ENCODE data around the gene LIPE. TPM values are rescaled to one million over a fixed set of nuclear protein-coding genes. Genes with fewer than 3 reads are reported as not detected.

LIPE gene
- total RNA-seq, 1 experiment from 2014 or later = 2.1 TPM

- H3K4me2 ChIP-seq (ENCODE audit: low read length) = peak overlapping the region; percentile 20; the same call in 1 of the 2 replicates
Measured at GRCh38 chr19:42455621-42456081, 28.5 kb upstream of the LIPE start.

GRCh38 chr19:42455086-42455485 is 27.9 kb upstream of the LIPE start:
- no peak for TF ChIP-seq CTCF (conservative IDR thresholded peaks at IDR 0.05; ENCODE audit: low read depth, low read length)
- TF ChIP-seq EZH2phosphoT487 (IDR thresholded peaks at IDR 0.05; ENCODE audit: borderline replicate concordance, low read length) = no peak
- TF ChIP-seq EZH2 (IDR thresholded peaks at IDR 0.05; ENCODE audit: low read length, unreplicated experiment) = no peak
- Histone ChIP-seq H3F3A (ENCODE audit: low read length, unreplicated experiment) (no peaks in the 10 kb centered on the region), H3K36me3 (ENCODE audit: low read depth, low read length) (no peaks in the 10 kb centered on the region), H3K79me2 (ENCODE audit: low read length) (no peaks in the 10 kb centered on the region), H3K4me2 (ENCODE audit: low read length) (peak overlapping the region; percentile 20; the same call in 1 of the 2 replicates), H3K27me3 (ENCODE audit: low read length) (no peaks in the 10 kb centered on the region), H3K9me2 (replicated peaks; ENCODE audit: low read length) (no peaks in the 10 kb centered on the region), H3K4me1 (ENCODE audit: insufficient read depth, low read length) (peaks cover 27% of the 10 kb centered on the region), H3K27ac (ENCODE audit: low read length) (peak overlapping the region; percentile 69), H3K9ac (ENCODE audit: low read length) (peak overlapping the region; percentile 2; the same call in 1 of the 2 replicates), H4K20me1 (ENCODE audit: low read length) (no peaks in the 10 kb centered on the region), H2AFZ (ENCODE audit: low read length) (no peak overlapping the region), H3K4me3 (ENCODE audit: low read length) (no peak overlapping the region), H3K9me3 (ENCODE audit: low read length) (no peaks in the 10 kb centered on the region)
- ChIA-PET POLR2A (ENCODE audit: unreplicated experiment) (no interaction called here), CTCF (no interaction called here)
- intact Hi-C loops (cut with micrococcal nuclease) = no loop called here
- DNase-seq = no peak
- ATAC-seq = no peak
- BruUV-seq (replicated peaks) = no TSS peak

More at GRCh38 chr19:42455621-42456081, 28.5 kb upstream of the LIPE start:
- peak; percentile 93 for DNase-seq
- Histone ChIP-seq H3K36me3 (ENCODE audit: low read depth, low read length) (no peaks in the 10 kb centered on the region), H3K9me3 (ENCODE audit: low read length) (no peaks in the 10 kb centered on the region), H3F3A (ENCODE audit: low read length, unreplicated experiment) (no peaks in the 10 kb centered on the region), H4K20me1 (ENCODE audit: low read length) (no peaks in the 10 kb centered on the region), H3K4me3 (ENCODE audit: low read length) (no peak overlapping the region), H3K9ac (ENCODE audit: low read length) (no peak overlapping the region), H3K79me2 (ENCODE audit: low read length) (no peaks in the 10 kb centered on the region), H3K4me1 (ENCODE audit: insufficient read depth, low read length) (peaks cover 23% of the 10 kb centered on the region), H2AFZ (ENCODE audit: low read length) (no peak overlapping the region), H3K27ac (ENCODE audit: low read length) (peak overlapping the region; percentile 75), H3K9me2 (replicated peaks; ENCODE audit: low read length) (no peaks in the 10 kb centered on the region), H3K27me3 (ENCODE audit: low read length) (no peaks in the 10 kb centered on the region)
- no TSS peak for BruUV-seq (replicated peaks)
- CTCF ChIA-PET = no interaction called here
- POLR2A ChIA-PET (ENCODE audit: unreplicated experiment) = interaction anchor here (0.6 kb wide), 1 partner anchor 20 kb away, joined by 5 read pairs; no protein-coding TSS in a partner anchor
- peak; percentile 99 for ATAC-seq
- intact Hi-C loops (cut with micrococcal nuclease) = no loop called here
- TF ChIP-seq EZH2phosphoT487 (IDR thresholded peaks at IDR 0.05; ENCODE audit: borderline replicate concordance, low read length) = no peak
- no peak for TF ChIP-seq CTCF (conservative IDR thresholded peaks at IDR 0.05; ENCODE audit: low read depth, low read length)
- TF ChIP-seq EZH2 (IDR thresholded peaks at IDR 0.05; ENCODE audit: low read length, unreplicated experiment) = no peak

GRCh38 chr19:42452590-42452989 is 25.4 kb upstream of the LIPE start:
- no TSS peak for BruUV-seq (replicated peaks)
- intact Hi-C loops (cut with micrococcal nuclease) = no loop called here
- H3K79me2 ChIP-seq (ENCODE audit: low read length) = no peaks in the 10 kb centered on the region
- ChIA-PET POLR2A (ENCODE audit: unreplicated experiment) (no interaction called here), CTCF (no interaction called here)
- H3K4me1 ChIP-seq (ENCODE audit: insufficient read depth, low read length) = peaks cover 40% of the 10 kb centered on the region
- DNase-seq = no peak
- no peak overlapping the region for H3K4me3 ChIP-seq (ENCODE audit: low read length)
- H2AFZ ChIP-seq (ENCODE audit: low read length) = no peak overlapping the region
- H3K9me3 ChIP-seq (ENCODE audit: low read length) = no peaks in the 10 kb centered on the region
- H3K27ac ChIP-seq (ENCODE audit: low read length) = no peak overlapping the region
- H3K27me3 ChIP-seq (ENCODE audit: low read length) = no peaks in the 10 kb centered on the region
- no peaks in the 10 kb centered on the region for H3K9me2 ChIP-seq (replicated peaks; ENCODE audit: low read length)
- no peaks in the 10 kb centered on the region for H3K36me3 ChIP-seq (ENCODE audit: low read depth, low read length)
- H4K20me1 ChIP-seq (ENCODE audit: low read length) = no peaks in the 10 kb centered on the region
- no peak for ATAC-seq
- H3F3A ChIP-seq (ENCODE audit: low read length, unreplicated experiment) = no peaks in the 10 kb centered on the region
- H3K9ac ChIP-seq (ENCODE audit: low read length) = no peak overlapping the region
- TF ChIP-seq EZH2 (IDR thresholded peaks at IDR 0.05; ENCODE audit: low read length, unreplicated experiment) = no peak
- no peak for TF ChIP-seq CTCF (conservative IDR thresholded peaks at IDR 0.05; ENCODE audit: low read depth, low read length)
- no peak for TF ChIP-seq EZH2phosphoT487 (IDR thresholded peaks at IDR 0.05; ENCODE audit: borderline replicate concordance, low read length)
- H3K4me2 ChIP-seq (ENCODE audit: low read length) = no peak overlapping the region

Measured in PC-3 (cell line).